CD4-positive, alpha-beta T cell treated with Interleukin-10 for 1 hour (primary cell): ENCODE measurements around the gene GIMAP4.
"Not testable (repeated sequence)": the region's sequence is repeated elsewhere in the genome, so short reads cannot be mapped to it uniquely, and the experiment has no call there.

ENCODE experiments used
- DNase-seq: peaks from one replicate; pipeline ENCODE4 v3.0.0-alpha.2; 2020

Gene GIMAP4

DNA sequence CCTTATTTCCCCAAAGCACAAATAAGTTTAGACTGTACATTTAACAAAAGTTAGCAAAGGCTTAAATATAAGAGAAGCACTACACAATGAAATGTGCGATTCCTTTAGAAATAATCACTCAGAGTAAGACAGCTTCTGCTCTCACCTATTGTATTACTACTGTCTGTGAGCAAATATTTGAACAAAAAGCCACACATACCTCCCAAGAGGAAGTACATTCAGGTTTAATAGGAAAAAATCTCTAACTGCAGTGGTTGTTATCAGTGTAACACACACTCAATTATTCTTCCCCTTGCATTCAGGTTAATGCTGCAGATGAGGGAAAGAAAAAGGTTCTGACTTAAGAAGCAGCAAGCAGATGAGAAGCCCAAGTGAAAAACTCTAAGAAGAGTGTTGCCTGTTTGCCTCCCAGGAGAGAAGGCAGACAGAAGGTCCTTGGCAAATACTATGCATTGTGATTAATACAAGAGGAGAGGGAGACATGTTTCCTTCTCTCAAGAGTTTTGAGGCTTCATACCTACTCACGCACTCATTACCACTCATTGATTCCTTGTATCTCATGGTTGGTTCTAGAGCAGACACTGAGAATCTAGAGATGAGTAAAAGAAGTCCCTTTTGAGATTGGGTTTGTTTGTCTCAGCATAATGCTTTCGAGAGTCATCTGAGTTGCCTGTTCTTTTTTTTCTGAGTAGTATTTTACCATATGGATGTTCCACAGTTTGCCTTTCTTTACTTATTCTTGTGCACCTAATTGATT is 13.6 kb downstream of the GIMAP4 start:
- no peak for DNase-seq

DNA sequence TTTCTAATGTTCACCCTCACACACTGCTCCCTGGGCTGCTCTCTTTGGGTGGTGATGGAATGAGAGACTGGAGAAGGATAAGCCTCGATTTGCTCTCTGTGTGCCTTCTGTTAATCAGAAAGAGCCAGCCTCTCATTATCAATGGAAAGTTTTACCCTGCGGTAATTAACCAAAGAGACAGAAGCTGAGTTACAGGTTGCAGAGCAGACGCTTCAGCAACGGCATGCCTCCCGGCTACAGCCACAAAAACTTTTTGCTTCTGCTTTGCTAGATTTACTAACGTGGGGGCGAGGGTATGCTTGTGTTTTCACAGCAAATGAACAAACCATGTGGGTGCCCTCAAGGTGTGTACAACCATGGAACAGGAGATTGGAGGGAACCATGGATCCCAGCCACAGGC is 18.0 kb downstream of the GIMAP4 start:
- no peak for DNase-seq

DNA sequence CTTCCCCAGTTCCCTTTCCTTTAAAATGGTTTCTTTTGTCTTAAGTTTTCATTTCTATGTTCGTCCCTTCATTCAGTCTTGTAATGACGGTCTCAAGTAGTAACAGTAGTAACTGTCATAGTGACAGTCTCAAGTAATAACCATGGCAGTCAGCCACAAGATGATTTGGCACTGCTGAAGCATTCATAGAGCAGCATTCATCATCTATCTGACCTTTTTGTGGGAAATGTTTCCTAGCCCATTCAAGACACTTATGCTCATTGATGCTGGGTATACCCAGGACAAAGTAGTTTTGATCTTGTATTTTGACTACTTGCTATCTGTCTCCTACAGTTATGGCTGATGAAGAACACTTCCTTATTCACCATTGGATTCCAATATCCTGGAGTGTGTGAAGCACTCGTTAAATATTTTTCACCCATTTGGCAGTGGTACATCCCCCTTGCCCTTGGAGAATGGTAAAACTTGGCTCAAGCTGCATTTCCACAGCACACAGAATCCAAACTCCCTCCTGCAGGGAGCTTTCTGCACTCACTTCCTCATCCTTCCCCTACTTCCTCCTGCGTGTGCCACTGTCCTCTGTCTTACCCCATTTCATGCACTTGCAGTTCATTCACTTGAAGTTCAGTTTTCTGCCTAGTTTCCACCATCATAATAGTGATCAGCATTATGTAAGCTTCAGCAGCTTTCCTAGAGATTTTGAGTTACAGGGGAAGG is 19.0 kb downstream of the GIMAP4 start:
- DNase-seq, result no peak

DNA sequence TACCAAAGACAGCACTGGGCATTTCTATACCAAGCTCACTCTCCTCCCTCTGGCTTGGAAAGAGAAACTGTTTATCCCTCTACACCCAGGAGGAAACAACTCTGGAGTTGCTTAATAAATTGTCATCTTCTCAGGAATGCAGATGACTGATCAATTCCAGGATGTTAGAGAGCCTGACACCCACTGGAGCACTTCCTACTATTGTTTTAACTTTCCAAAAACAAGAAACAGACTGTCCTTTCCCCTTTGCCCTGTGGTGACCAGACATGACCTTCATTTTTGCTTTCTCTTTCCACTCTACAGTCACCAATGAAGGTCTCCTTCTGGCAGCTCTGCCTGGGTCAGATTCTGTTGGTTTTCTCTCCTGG is 19.6 kb downstream of the GIMAP4 start:
- DNase-seq, result no peak

DNA sequence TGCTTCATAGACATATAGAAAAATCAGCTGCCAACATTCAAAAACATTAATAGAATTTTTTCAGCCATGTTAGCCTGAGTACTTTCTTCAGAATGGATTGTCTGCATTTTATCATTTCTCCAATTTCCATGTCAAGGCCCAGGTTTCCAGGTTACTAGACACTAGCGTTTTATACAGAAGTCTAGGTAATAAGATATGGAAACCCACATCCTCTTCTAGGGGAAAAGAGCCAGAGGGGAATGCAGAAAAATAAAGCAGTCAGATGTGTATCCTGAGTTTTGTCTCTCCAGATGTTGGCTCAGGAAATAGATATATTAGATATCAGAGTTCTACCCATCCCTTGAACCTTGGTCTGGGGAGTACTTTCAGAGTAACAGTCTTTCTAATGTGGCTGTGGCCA is 20.4 kb downstream of the GIMAP4 start:
- no peak for DNase-seq

DNA sequence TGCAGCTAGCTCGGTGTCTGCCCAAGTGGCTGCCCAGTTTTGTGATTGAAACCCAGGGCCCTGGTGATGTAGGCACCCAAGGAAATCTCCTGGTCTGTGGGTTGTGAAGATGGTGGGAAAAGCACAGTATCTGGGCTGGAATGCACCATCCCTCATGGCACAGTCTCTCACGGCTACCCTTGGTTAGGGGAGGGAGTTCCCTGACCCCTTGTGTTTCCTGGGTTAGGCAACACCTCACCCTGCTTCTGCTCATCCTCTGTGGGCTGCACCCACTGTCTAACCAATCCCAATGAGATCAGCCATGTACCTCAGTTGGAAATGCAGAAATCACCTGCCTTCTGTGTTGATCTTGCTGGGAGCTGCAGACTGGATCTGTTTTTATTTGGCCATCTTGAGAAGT is 27.6 kb downstream of the GIMAP4 start:
- no peak for DNase-seq

DNA sequence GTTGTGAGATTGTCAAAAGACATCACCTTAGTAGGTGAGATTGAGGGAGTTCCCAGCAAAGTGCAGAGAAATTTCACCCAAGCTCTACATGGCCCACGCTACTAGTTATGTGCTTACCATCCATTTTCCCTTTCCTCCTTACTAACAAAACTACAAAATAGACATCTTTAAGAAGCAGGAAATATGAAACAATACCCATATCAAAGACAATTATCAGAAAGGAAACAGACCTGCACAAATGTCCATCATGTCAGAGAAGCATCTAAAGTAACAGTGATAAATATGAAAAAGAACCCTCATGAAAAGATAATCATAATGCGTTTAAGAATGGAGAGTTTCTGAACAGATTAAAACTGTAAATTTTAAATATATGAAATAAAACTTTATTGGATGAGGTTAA is 28.2 kb downstream of the GIMAP4 start:
- DNase-seq, result no peak

DNA sequence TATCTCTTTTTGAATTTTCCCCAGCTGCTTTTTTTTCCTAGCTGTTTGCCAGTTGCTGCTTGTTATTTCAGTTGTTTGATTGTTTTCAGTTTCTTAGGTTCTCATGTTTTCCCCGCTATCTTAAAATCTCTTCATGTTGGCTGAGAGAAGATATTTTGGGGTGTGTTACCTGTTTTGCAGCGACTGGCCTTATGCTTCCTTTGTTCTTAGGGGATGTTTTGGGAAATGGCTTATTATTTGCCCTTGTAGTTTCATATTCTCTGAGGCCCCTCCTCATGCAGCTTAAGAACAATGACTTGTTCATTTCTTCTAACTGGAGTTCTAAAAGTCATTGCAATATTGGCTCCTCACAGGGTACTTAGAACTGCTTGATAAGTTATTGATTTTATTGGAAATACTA is 36.4 kb downstream of the GIMAP4 start:
- DNase-seq, result peak; percentile 44

DNA sequence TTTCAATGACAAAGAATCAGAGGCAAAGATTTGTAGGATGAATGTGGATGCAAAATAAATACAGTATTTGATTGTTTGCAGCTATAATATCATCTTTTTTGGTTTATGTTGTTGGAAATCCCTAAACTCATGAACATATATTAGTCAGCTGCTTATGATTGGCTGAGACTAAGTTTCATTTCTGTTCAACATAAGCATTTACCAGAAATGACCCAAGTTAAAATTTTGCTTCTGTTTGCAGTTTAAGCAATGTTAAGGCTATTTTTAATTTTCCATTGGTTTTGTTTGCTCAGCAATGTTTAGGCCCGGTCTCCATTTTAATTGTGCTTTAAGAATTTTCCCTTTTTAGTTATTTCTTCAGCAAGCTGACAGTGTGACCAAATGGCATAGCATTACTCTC is 43.0 kb downstream of the GIMAP4 start:
- DNase-seq, result no peak

DNA sequence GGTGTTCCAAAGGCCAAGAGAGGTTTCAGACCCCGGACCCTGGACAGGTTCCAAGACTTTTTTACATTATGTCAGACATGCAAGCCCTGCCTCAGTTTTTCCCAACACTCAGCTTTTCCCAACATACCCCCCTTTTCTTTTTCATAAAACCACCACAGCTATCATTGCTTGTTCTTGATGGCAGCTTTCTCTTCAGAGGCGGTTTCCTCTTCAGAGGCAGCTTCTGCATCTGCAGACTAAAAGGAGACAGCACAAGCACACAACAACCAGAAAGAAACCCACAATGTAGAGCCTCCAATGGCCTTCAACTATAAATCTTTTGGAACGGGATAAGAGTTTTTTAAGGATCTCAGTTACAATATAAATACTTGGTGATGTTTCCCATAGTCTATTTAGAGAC is 45.7 kb downstream of the GIMAP4 start:
- no peak for DNase-seq

DNA sequence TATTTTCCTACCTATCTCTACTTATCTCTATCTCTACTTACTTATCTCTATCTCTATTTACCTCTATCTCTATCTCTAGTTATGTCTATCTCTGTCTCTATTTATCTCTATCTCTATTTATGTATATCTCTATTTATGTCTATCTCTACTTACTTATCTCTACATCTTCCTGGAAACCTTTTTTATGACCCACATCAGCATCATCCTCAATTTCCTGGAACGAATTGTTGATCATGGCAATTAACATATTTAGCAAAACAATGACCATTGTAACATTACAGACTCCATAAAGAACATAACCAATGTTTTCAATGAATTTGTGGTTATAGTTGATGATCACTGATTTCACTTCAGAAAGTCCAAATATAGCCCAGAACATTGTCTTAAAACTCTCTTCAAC is 46.7 kb downstream of the GIMAP4 start:
- no peak for DNase-seq

DNA sequence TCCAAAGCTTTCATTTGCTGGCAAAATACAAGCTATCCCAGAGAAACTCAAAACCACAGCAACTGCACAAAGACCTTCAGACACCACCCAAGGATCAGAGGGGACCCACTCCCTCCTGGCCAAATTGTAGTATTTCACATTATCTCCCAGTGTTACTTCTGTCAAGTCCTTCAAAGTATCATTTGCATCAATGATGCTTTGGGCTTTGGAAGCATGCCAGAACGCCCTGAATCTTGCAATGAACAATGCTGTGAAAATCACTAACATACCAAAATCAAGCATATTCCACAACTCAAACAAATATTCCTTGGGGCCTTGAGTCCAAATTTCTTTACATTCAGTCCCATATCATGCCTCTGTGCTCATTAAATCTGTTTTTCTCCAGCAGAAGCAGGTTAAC is 47.2 kb downstream of the GIMAP4 start:
- DNase-seq, result not testable (repeated sequence)

DNA sequence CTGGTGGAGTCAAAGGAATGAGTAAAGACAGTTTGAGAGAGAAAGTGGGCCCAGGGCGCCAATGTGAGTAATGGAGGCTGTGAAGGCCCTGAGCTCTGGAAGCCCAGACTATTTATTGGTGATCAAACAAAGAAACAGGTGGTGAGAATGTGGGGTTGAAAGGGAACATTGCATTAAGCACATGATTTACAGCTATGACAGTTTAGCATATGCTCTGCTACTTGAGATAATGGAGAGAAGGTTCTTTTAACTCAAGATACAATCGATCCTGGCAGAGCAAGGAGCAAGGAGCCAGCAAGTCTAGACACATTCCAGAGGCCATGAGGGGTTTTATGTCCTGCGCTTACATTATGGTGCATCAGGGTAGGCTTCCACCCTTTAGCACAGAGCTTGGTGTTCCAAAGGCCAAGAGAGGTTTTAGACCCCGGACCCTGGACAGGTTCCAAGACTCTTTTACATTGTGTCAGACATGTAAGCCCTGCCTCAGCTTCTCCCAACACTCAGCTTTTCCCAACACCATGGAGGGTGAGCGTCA is 48.1 kb downstream of the GIMAP4 start:
- DNase-seq, result not testable (repeated sequence)

DNA sequence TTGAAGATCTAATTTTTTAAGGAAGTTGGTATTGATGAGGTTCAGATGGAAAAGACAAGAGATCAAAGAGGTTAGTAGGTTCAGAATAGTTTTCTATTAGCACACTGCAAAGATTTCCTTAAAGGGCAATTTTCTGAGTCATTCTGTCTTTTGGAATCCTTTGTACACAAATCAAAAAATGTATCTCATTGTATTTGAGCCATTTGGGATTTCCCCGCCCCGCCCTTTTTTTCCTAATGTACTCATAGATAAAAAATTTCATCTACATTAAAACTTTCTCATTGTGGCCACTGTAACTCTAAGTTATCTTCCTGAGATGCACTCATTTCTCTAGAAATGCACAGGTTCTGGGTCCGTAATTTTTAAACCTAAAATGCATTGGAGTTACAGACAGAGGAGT is 52.9 kb downstream of the GIMAP4 start:
- no peak for DNase-seq

DNA sequence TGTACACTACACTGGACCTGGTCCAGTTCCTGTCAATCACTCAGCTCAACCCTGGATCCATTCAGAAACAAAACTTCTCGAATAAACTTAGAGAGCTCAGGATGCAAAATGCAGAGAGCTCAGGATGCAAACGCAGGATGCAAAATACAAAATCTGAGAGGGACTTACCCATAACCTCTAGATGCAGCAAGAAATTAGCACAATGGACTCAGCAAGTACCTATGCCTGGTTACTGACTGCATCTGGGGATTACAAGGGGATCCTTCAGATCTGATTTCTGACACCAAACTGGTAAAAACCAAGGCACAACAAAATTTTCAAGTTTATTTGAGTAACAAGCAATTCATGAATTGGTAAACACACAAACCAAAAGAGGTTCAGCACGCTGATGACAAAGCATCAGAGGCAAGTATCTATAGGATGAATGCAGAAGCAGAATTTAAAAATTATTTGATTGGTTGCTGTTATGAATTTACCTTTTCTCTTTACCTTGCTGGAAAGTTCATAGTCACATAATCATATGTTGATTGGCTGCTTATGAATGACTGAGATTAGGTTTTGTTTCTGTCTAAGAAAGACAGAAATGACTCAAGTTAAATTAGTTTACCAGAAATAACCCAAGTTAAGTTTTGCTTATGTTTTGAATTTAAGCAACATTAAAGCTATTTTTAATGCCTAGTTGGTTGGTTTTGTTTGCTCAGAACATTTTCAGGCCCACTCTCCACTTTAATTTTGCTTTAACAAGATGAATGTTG is 53.6 kb downstream of the GIMAP4 start:
- no peak for DNase-seq

DNA sequence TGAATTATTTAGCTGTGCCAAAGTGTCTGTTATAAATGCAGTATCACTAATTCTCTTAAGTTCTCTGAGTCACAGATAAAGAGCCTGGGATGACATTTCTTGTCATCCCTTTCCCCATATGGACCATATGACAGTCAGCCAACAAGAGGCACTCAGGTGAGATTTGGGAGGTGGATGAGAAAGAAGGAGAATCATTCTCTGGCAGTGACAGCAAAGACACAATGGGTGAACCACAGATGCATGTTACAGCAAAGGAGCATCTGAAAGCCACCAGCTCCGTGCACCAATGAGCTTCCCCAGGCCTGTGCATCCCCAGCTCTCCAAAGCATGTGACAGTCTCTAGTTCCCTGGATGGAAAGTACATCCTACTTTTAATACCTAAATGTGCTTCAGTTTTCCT is 54.2 kb downstream of the GIMAP4 start:
- no peak for DNase-seq
